Psoas muscle (tissue), 8 donors: Measurements from ENCODE around the gene CACYBP. TPM values are rescaled to one million over a fixed set of nuclear protein-coding genes. Genes with fewer than 3 reads are reported as not detected.
"Not testable (repeated sequence)": the region's sequence is repeated elsewhere in the genome, so short reads cannot be mapped to it uniquely, and the experiment has no call there.

ENCODE experiments used
- ATAC-seq, 4 donors: fragments of 200-7000 bp; cut with Tn5 transposase; one replicate each; pipeline ENCODE4 v1.9.1; 2020; ENCODE audit warnings: moderate library complexity in 3 of 4, mild to moderate bottlenecking in 2 of 4
- DNase-seq, 2 donors: peaks; one replicate each; pipeline ENCODE4 v3.0.0-alpha.2; 2020
- H3K27ac ChIP-seq: fragments of 200-600 bp; one replicate; pipeline ENCODE4 v1.8.0; 2022
- H3K27me3 ChIP-seq, 3 donors: fragments of 200-600 bp in 1 of 3; one replicate each; pipeline versions ENCODE4 v1.6.1 to v1.8.0; 2013 to 2022; ENCODE audit warnings: low read length in 2 of 3, mild to moderate bottlenecking in 2 of 3, moderate library complexity in 1 of 3; ENCODE audit not compliant: insufficient read depth in 3 of 3
- H3K36me3 ChIP-seq, 2 donors: fragments of 200-600 bp in 1 of 2; one replicate each; pipeline versions ENCODE4 v1.6.1 to v1.8.0; 2013 to 2022; ENCODE audit warnings: low read depth in 1 of 2, mild to moderate bottlenecking in 1 of 2, moderate library complexity in 1 of 2; ENCODE audit not compliant: insufficient read depth in 1 of 2
- H3K4me1 ChIP-seq: fragments of 200-600 bp; one replicate; pipeline ENCODE4 v1.8.0; 2022
- H3K4me3 ChIP-seq: fragments of 200-600 bp; one replicate; pipeline ENCODE4 v1.8.0; 2022; ENCODE audit warnings: mild to moderate bottlenecking
- H3K9me3 ChIP-seq: fragments of 200-600 bp; one replicate; pipeline ENCODE4 v1.8.0; 2022
- CTCF ChIP-seq: fragments of 200-600 bp; IDR thresholded peaks from one replicate; pipeline ENCODE4 v1.8.0; 2022; ENCODE audit warnings: antibody characterized with exemption
- WGBS, 3 donors: extraction: QIAGEN DNeasy Blood & Tissue Kit; methylation state at CpG; one replicate each; pipeline versions ENCODE4 v1.1.6 to v1.1.7; 2013; 5-methylcytosine and 5-hydroxymethylcytosine counted together
- intact Hi-C, 2 donors: fragments of 100-400 bp; cut with DNase I; formaldehyde crosslinking; loops; one replicate each; pipeline versions ENCODE4 v1.11.0 to v1.14.2; 2022
- polyA plus RNA-seq, 3 donors: library from polyadenylated mRNA; stranded (reverse); fragments of 200-250 nt; gene quantifications; one replicate each; pipeline ENCODE4 v1.2.3, GENCODE V29; 2013
- total RNA-seq, 4 donors: library from RNA; stranded (reverse); fragmentation: NEBNext Ultra II Directional in 2 of 4; extraction: Animal tissue kit (Norgen Biotek cat#: 25700) in 2 of 4; gene quantifications; one replicate each; pipeline versions ENCODE4 v1.2.1 to v1.2.4, GENCODE V29; 2021 to 2023
- donor health status: healthy with polysubstance abuse.
- donor health status: DM: no; HTN: no; CAD: no; lungs with moderate emphysema.
- donor health status: Bipolar disorder and iron deficiency.
- donor health status: healthy.
- donor health status: DM: yes; HTN: yes; CAD: no.
- donor health status: DM: no; HTN: no; CAD: no.
- donor health status: DM: no; HTN: no; CAD: no.
- donor health status: DM: yes; HTN: yes; CAD: no.

Gene CACYBP
- total and polyA plus RNA-seq, 7 donors, result 69.4 to 260 (median 94.3) TPM

GRCh38 chr1:175015243-175015642 is 15.5 kb downstream of the CACYBP start:
- no peak overlapping the region for H3K4me3 ChIP-seq
- peaks cover 10 to 94% of the 10 kb centered on the region in 2 donors for H3K36me3 ChIP-seq
- ATAC-seq (no peak), DNase-seq (no peak)
- peaks cover 24% of the 10 kb centered on the region for H3K4me1 ChIP-seq
- no peaks in the 10 kb centered on the region for H3K27me3 ChIP-seq
- H3K27ac ChIP-seq, result peak overlapping the region; percentile 77
- no peaks in the 10 kb centered on the region for H3K9me3 ChIP-seq
- no peak for TF ChIP-seq CTCF
- 75 to 91% (median 77%) methylated on average over 4 of the region's 4 CpGs for whole genome bisulfite sequencing, 3 donors
- intact Hi-C loops, result no loop called here

GRCh38 chr1:175019524-175019923 is 19.8 kb downstream of the CACYBP start:
- Histone ChIP-seq H3K27me3 (no peaks in the 10 kb centered on the region), H3K4me3 (no peak overlapping the region), H3K9me3 (no peaks in the 10 kb centered on the region), H3K36me3 (peaks cover 0 to 59% of the 10 kb centered on the region in 2 donors), H3K27ac (no peak overlapping the region), H3K4me1 (peaks cover 32% of the 10 kb centered on the region)
- no peak for TF ChIP-seq CTCF
- WGBS, 3 donors, result 78 to 85% (median 80%) methylated on average over 3 of the region's 3 CpGs
- no peak for ATAC-seq
- no peak for DNase-seq
- intact Hi-C loops, result no loop called here

- intact Hi-C loops, result loop anchor here (2.0 to 10.0 kb wide), 3 partner anchors 18 to 1192 kb away; partner anchors contain the start of gene KIAA0040 (in 1 of the 2)
These were observed 23.5 kb downstream of the CACYBP start, which contains the start of gene MRPS14 for GRCh38 chr1:175023043-175023921. Gene MRPS14 (minus strand): TSS chr1:175023425. CDS start chr1:175023408, 17 bp downstream.

GRCh38 chr1:175023922-175024242 is 24.1 kb downstream of the CACYBP start:
- not testable (repeated sequence) for H3K27me3 ChIP-seq, H3K9me3 ChIP-seq, DNase-seq, ATAC-seq
- peaks cover 11% of the 10 kb centered on the region for H3K4me1 ChIP-seq
- WGBS, 3 donors, result 52 to 70% (median 68%) methylated on average over 2 of the region's 2 CpGs
- peak overlapping the region; percentile 98 for H3K4me3 ChIP-seq
- H3K27ac ChIP-seq, result peak overlapping the region; percentile 93
- intact Hi-C loops, result loop anchor here (2.0 to 10.0 kb wide), 3 partner anchors 19 to 1191 kb away; partner anchors contain the start of gene KIAA0040 (in 1 of the 2)
- H3K36me3 ChIP-seq, result peaks cover 0 to 16% of the 10 kb centered on the region in 2 donors

More at GRCh38 chr1:175023043-175023921, 23.5 kb downstream of the CACYBP start, which contains the start of gene MRPS14:
- peak within 1 kb of the TSS; percentile 98 for H3K4me3 ChIP-seq
- peaks cover 0 to 22% of the 10 kb centered on the region in 2 donors for H3K36me3 ChIP-seq
- WGBS, 3 donors, result 2 to 3% (median 3%) methylated on average over 42 of the region's 42 CpGs
- peaks cover 11% of the 10 kb centered on the region for H3K4me1 ChIP-seq
- H3K9me3 ChIP-seq, result no peaks in the 10 kb centered on the region
- TF ChIP-seq CTCF, result no peak
- ATAC-seq (peak; percentile 99 to 100 (median 100)), DNase-seq (peak; percentile 98)
- H3K27ac ChIP-seq, result peak within 1 kb of the TSS; percentile 93
- no peaks in the 10 kb centered on the region for H3K27me3 ChIP-seq

- Histone ChIP-seq H3K27me3 (no peaks in the 10 kb centered on the region), H3K4me1 (peaks cover 11% of the 10 kb centered on the region), H3K9me3 (no peaks in the 10 kb centered on the region), H3K36me3 (peaks cover 0 to 11% of the 10 kb centered on the region in 2 donors), H3K27ac (no peak overlapping the region), H3K4me3 (no peak overlapping the region)
- no peak for DNase-seq
- no peak for ATAC-seq
- TF ChIP-seq CTCF, result no peak
- intact Hi-C loops, result loop anchor here (5.0 to 10.0 kb wide), 3 partner anchors 170 to 1190 kb away; partner anchors contain the start of gene KIAA0040 (in 1 of the 2)
- 94 to 96% (median 96%) methylated on average over 2 of the region's 2 CpGs for WGBS, 3 donors
These were observed 25.0 kb downstream of the CACYBP start for GRCh38 chr1:175024773-175025172.
